Islet of Langerhans (tissue), 1 donor: ENCODE data around the gene DAAM2.

Experiments used
- FAIRE-seq: peaks from one replicate; lab custom pipeline; 2011; peaks lifted over from hg19 to GRCh38; lab: Jason Lieb, UNC

The DAAM2 gene

DNA sequence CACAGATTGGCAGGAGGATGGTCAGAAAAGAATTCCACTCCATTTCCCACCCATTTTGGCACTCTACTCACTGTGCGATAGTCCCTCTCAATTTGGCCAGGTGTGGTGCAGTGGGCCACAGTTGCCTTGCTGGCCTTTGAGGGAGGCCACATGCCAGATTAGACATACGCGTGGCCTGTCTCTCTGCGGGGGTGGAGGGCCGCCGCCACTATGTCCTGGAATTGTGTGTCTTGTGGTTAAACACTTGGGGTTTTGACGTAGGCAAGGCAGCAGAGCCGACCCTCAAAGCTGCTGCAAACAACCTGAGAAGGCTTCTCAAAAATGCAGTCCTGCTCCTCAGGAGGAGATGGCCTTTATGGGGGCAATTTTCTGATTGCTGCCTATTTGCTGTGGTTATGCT is 4.9 kb upstream of the DAAM2 start:
- FAIRE-seq: no peak

DNA sequence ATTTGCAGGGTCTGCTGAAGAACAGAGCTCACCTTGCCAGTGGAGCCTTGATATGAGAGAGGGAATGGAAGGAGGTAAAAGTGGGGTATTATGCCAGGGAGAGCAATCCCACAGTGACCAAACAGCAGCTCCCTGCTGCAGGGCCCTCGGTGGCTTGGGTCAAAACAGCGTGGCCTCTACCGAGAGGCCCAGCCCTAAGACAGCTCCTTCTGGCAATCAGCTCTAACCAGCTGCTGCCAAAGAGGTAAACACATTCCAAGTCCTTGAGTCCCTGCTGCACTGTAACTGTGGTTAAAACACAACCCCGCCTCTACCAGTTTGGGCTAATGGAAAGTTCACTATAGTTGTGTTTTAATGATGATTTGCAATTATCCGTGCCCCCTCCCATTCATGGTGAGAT is 1.4 kb upstream of the DAAM2 start:
- FAIRE-seq: no peak

DNA sequence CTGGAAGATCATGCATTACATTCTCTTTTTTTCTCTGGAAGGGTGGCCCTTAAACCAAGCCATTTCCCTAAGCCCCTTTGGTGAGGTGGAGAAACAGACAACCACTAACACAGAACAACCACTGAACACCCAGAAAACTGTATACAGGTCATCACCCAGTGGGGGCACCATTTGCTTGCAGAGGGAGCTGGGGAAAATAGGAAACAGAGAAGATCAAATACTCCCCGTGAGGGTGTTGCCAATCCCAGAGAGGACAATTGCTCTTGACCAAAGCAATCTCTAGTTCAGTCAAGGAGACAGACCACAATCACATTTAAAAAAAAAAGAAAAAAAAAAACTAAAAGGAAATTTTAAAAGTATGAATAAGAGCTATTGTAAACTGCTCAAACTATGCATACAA is 865 bp upstream of the DAAM2 start:
- FAIRE-seq: no peak

DNA sequence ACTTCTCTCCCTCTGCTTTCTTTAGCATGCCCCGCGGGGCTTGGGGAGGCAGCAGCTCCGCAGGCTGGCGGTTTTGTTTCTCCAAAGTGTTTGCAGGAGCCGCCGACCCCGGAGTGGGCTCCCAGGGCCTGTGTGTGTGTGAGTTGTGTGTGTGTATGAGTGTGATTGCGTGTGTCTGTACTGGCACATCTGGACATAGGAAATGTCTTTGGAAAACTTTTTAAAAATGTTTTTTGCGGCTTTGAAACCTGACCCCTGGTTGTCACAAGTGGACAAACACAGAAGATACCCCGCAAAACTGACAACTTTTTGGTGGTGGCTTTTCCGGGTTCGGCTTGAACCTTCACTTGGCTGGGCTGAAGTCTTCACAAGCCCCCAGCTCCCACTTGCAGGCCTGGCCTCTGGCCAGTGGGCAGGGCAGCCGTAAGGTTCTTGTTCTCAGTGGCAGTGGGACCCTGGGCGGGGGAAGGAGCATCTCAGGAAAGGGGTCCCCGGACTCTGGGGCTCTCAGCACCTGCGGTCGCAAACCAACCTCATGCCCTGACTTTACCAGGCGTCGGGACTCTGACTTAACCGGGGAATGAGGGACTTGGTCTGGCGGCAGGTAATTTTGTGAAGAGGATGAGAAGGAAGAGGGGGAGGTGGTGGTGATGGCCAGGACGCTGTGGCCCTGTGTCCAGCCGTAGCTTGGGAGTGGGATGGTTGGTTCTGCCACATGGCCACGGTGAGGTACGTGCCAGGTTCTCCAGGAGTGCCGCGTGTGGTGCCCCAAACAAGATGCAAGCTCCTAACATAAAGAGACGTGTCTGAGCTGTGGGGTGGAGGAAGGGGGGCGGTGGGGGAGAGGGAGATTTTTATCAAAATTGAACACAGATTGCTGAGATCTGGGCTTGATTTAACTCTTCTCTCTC is 619 bp downstream of the DAAM2 start:
- FAIRE-seq: no peak

DNA sequence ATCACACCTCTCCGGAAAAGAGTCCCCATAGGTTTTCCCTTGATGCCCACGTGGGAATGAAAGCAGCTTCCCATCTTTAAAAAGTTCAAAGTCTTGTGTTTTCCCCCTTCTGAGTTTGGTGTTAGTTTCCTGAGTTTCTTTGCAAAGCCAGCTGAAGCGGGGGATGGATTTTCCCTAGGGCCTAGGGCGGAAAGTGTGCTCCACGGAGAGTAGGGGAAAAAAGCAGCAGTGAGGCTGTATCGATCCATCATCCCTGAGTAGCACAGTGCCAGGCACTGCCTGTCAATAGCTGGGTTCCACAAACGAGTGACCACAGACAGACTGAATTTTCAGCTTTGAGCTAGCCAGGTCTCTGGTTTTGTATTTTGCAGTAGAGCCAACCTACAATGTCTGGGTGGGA is 1.3 kb downstream of the DAAM2 start:
- no peak for FAIRE-seq

DNA sequence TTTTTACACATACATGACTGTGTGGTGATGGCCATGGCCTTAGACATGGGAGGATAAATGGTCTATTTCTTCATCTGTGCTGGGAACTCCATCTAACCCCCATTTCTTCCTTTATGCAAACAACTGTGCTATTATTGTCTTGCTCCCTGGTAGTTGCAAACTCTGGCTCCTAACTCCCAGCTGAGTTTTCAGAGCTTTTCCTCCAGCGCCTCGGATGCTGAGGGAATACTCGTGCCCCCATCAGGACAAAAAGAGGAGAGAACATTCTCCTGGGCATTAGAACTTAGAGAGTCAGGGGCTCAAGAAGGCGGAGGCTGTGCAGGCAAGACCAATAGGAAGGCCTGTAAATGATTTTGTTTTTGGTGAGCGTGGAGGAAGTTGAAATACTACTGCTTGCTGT is 2.1 kb downstream of the DAAM2 start:
- FAIRE-seq: no peak

- no peak for FAIRE-seq
Measured at GRCh38 chr6:39797751-39798150, 5.6 kb downstream of the DAAM2 start.

GRCh38 chr6:39800034-39801032 is 8.2 kb downstream of the DAAM2 start:
- no peak for FAIRE-seq

DNA sequence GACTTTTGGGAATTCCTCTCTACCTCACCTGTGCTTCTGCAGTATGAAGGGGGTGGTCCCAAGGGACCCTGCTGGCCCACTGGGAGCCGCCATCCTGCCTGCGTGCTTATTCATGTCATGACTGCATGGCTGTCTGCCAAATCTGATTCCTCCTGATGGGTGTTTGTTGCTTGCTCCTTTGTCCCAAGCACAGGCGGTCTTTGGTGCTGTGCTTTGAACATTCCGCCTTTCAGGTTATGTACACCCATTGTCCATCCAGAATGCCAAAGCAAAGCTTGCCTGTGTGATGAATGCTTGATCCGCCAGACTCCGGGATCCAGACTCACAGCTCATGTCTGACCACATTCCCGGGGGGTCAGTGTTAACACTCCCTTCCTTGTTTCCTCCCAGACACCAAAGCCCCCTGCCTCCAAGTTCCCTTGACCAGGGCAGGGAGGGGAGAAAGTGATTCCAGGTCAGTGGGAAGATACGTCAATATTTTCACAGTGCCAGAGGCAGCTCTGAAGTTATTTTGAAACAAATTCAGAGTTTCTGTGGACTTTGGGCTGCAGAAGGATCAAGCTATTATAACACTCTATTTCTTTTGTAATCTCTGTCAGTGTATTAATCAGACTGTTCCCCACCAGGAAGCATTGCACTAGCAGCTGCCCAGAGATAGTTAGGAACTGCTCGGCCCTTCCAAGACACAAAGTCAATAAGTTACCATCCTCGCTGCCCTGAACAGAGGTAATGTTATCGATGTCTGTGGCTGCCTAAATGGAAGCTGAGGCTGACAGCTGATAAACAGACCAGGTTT is 9.5 kb downstream of the DAAM2 start:
- no peak for FAIRE-seq

- FAIRE-seq: no peak
Measured at GRCh38 chr6:39803872-39804271, 11.7 kb downstream of the DAAM2 start.

DNA sequence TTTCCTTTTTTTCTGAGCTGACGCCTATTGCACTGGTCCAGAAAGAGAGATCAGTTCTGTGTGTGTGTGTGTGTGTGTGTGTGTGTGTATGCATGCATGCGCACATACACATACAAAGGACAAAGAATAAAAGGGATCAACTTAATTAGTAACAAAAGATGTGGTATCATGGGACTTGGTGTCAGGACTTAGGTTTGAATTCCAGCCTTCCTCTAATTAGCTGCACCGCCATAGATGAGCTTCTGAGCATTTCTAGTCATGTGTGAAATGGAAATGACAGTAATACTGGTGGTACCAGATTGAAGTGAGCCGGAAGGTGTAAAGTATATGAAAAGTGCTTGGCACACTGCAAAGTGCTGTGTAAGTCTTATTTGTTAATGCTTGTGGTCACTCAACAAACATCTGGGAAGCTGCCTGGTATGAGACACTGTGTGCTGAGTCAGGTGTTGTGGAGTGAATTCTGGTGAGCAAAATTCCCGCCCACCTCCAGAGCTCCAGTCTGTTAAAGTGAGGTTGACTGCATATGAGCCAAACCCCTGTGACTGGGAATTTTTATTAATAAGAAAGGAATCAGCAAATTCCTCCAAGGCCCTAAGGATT is 12.4 kb downstream of the DAAM2 start:
- FAIRE-seq: no peak

GRCh38 chr6:39806278-39806677 is 14.1 kb downstream of the DAAM2 start:
- no peak for FAIRE-seq

GRCh38 chr6:39808346-39808745 is 16.2 kb downstream of the DAAM2 start:
- no peak for FAIRE-seq

DNA sequence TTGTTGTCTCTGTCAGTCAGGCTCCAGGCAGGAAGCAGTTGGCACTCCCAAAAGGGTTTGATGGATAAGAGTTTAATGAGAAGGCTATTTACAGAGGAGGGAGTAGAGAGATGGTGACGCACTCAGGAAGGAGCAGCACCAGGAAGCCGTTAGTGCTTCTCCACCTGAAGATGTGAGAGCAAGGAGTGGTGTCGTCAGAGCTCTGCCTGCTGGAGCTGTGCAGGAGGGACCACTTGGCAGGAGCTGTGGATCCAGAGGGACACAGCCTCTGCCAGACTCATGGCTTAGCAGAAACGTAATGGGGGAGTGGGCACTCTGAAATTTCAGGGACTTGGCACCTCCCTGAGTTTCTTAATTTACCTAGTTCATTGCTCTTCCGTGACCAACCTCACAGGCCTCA is 16.8 kb downstream of the DAAM2 start:
- no peak for FAIRE-seq

- FAIRE-seq: no peak
Measured at GRCh38 chr6:39811835-39812345, 19.7 kb downstream of the DAAM2 start.

DNA sequence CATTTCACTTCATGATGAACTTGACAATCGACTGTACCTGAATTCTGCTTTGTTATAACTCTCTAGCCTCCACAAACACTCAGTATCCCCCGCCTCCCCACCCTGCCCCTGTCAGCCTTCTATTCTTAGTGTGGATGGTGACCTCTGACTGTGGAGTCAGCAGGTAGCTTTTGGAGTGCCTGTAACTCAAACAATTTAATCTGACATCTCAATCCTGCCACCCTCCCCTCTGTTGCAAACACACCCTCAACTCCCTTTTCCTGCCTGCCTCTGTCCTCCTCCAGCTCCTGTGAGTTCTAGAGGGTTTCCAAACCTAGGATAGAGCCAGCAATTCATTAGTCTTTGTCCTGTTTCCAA is 20.3 kb downstream of the DAAM2 start:
- no peak for FAIRE-seq

DNA sequence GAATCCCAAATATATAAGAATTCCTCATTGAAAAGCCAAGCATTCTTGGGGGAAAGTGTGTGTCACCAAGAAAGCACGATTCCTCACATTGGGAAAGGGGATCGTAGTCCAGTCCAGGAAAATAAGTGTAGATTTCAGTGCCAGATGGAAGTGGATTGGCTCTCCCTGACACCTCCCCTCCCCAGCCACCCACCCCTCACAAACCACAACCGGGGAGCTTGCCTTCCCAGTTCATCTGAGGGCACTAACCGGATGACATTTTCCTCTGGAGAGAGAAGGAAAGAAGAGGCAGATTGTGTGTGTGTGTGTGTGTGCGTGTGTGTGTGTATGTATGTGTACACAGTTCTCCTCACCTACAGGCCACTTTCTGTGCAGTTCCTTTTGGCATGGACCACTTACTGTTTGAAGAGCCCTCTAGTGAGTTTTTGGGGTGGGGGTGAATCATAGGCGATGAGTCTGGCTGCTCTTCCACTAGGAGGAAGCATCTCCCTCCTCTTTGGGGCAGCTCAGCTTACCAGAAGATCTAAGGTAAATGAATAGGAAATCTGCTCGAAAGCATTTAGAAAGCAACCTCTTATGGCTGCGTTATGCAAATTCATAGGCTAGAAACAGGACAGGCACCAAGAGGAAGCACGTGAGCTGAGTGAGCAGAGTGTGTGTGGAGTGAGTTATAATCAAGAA is 20.8 kb downstream of the DAAM2 start:
- FAIRE-seq: no peak

GRCh38 chr6:39814236-39814635 is 22.1 kb downstream of the DAAM2 start:
- FAIRE-seq: no peak

GRCh38 chr6:39815356-39815755 is 23.2 kb downstream of the DAAM2 start:
- no peak for FAIRE-seq

- no peak for FAIRE-seq
Measured at GRCh38 chr6:39816747-39817146, 24.6 kb downstream of the DAAM2 start.

GRCh38 chr6:39818695-39819094 is 26.5 kb downstream of the DAAM2 start:
- FAIRE-seq: no peak
